ENCODE data around the gene KCND3. TPM values are rescaled to one million over a fixed set of nuclear protein-coding genes. Genes with fewer than 3 reads are reported as not detected.

The KCND3 gene
- total RNA-seq, 4 donors from 2014 or later: 1.4 to 3.5 (median 3.0) TPM

DNA sequence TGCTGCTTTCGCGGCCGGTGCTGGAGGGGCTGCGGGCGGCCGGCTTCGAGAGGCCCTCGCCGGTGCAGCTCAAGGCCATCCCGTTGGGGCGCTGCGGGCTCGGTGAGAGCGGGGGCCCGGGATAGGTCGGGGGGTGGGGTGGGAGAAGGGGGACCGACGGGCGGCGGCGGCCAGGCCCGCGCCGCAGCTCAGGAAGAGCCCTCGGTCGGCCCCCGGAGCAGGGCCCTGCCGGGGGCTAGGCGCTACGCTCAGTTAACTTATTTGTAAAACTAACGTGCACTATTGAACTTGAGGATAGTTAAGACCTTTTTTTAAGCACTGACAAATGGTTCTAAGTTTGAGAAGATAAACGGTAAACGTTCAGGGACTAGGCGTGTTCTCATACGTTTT lies 233.3 kb downstream of the KCND3 start:
- WGBS, 2 donors (ENCODE audit: low coverage in 1 of 2): 0% methylated on average over 3 to 24 of the region's 35 CpGs
- Histone ChIP-seq H3K9me3 (no peaks in the 10 kb centered on the region), H3K4me1 (peaks cover 0 to 33% (median 22%) of the 10 kb centered on the region in 4 donors), H3K4me3 (peak overlapping the region; percentile 47 to 87 (median 68)), H3K27me3 (no peaks in the 10 kb centered on the region), H3K36me3 (peaks cover 0 to 8% (median 4%) of the 10 kb centered on the region in 4 donors), H3K27ac (peak overlapping the region; percentile 87 to 96 (median 89))
- intact Hi-C loops (cut with DNase I; ENCODE audit: low total_unique reads): loop anchor here (10.0 kb wide), 1 partner anchor 251 kb away; the partner anchor contains the start of genes ADORA3 and TMIGD3
- DNase-seq: no peak
- TF ChIP-seq POLR2AphosphoS5 (IDR thresholded peaks at IDR 0.05): no peak
- no peak for TF ChIP-seq POLR2A (IDR thresholded peaks at IDR 0.05)
- no peak for TF ChIP-seq EP300 (IDR thresholded peaks at IDR 0.05; ENCODE audit: low read depth)
- TF ChIP-seq, protein P1, sequence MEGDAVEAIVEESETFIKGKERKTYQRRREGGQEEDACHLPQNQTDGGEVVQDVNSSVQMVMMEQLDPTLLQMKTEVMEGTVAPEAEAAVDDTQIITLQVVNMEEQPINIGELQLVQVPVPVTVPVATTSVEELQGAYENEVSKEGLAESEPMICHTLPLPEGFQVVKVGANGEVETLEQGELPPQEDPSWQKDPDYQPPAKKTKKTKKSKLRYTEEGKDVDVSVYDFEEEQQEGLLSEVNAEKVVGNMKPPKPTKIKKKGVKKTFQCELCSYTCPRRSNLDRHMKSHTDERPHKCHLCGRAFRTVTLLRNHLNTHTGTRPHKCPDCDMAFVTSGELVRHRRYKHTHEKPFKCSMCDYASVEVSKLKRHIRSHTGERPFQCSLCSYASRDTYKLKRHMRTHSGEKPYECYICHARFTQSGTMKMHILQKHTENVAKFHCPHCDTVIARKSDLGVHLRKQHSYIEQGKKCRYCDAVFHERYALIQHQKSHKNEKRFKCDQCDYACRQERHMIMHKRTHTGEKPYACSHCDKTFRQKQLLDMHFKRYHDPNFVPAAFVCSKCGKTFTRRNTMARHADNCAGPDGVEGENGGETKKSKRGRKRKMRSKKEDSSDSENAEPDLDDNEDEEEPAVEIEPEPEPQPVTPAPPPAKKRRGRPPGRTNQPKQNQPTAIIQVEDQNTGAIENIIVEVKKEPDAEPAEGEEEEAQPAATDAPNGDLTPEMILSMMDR (IDR thresholded peaks at IDR 0.05): no peak
- in situ Hi-C loops (cut with MboI; ENCODE audit: low pct_ligation_motif_present in 1 of 4, low pct_unique_long_range_greater_than_20kb in 1 of 4, low sequenced_read_pairs in 3 of 4): loop anchor here in 3 of 4 donors (10.0 to 25.0 kb wide), 4 partner anchors 241 to 544 kb away; partner anchors contain the start of genes ADORA3 (in 1 of the 3), DENND2D (in 1 of the 3) and TMIGD3 (in 1 of the 3)

DNA sequence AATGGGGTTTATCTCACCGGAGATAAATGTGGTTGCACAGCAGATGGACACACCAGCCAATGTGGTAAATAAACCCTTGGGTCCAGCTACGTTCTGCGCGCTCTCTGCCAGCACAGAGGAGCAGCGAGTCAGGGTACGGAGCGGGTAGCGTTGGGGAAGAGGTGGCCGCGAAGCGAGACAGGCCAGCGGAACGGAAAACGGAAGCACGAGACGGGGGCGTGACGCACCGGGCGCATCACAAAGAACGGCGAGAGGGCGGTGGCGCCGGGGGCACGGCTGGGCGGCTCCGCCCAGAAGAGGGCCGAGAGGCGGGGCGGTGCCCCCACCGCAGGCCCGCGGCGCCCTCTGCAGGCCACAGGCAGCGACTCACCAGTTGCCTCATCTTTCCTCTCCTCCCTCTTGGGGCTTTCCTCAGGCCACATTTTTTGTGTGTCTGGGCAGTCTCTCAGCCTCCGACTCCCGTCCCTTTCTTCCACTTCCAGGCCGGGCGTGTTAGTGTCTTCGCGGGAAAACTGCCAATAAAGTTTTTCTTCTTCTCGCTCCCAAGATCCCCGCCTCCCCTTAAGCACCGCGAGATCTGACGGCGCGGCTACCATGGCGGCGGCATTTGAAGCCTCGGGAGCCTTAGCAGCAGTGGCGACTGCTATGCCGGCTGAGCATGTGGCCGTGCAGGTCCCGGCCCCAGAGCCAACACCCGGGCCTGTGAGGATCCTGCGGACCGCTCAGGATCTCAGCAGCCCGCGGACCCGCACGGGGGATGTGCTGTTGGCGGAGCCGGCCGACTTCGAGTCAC lies 233.9 kb downstream of the KCND3 start, which contains the start of gene DDX20:
Gene DDX20 (plus strand): TSS at position 571 of the 793 bp plus-strand sequence. CDS start 24 bp downstream, at position 595.
- H3K36me3 ChIP-seq: peaks cover 0 to 3% (median 1%) of the 10 kb centered on the region in 4 donors
- in situ Hi-C loops (cut with MboI; ENCODE audit: low pct_ligation_motif_present in 1 of 4, low pct_unique_long_range_greater_than_20kb in 1 of 4, low sequenced_read_pairs in 3 of 4): loop anchor here in 3 of 4 donors (10.0 to 25.0 kb wide), 4 partner anchors 241 to 543 kb away; partner anchors contain the start of genes ADORA3 (in 1 of the 3), DENND2D (in 1 of the 3) and TMIGD3 (in 1 of the 3)
- intact Hi-C loops (cut with DNase I; ENCODE audit: low total_unique reads): loop anchor here (10.0 kb wide), 1 partner anchor 251 kb away; the partner anchor contains the start of genes ADORA3 and TMIGD3
- no peaks in the 10 kb centered on the region for H3K9me3 ChIP-seq
- TF ChIP-seq, protein P1 (IDR thresholded peaks at IDR 0.05): peak; percentile 79 to 97 (median 86)
- TF ChIP-seq POLR2AphosphoS5 (IDR thresholded peaks at IDR 0.05) (peak; percentile 74 to 85 (median 84)), POLR2A (IDR thresholded peaks at IDR 0.05) (peak; percentile 61), EP300 (IDR thresholded peaks at IDR 0.05; ENCODE audit: low read depth) (no peak)
- H3K27me3 ChIP-seq: no peaks in the 10 kb centered on the region
- WGBS, 2 donors (ENCODE audit: low coverage in 1 of 2): 1% methylated on average over 14 to 57 of the region's 67 CpGs
- peak within 1 kb of the TSS; percentile 58 to 87 (median 74) for H3K4me3 ChIP-seq
- peak; percentile 95 for DNase-seq
- peak within 1 kb of the TSS; percentile 87 to 96 (median 89) for H3K27ac ChIP-seq
- H3K4me1 ChIP-seq: peaks cover 0 to 33% (median 22%) of the 10 kb centered on the region in 4 donors

DNA sequence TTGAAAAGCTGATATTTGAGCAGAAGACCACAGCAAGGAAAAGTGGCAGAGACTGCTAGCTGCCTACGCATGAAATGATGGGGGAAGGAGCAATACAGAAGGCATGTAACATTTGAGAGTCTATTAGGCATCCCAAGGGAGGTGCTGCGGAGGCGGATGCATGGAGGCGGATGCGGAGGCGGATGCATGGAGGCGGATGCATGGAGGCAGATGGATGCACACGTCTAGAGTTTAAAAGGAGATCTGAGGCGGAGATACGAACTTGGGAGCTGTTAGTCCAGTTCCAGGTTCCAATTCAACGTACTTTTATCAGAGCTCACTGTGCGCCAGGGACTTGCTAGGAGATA lies 234.5 kb downstream of the KCND3 start:
- Histone ChIP-seq H3K9me3 (no peaks in the 10 kb centered on the region), H3K27ac (peak overlapping the region; percentile 87 to 96 (median 89)), H3K27me3 (no peaks in the 10 kb centered on the region), H3K4me3 (peak overlapping the region; percentile 58 to 87 (median 74)), H3K4me1 (peaks cover 0 to 33% (median 22%) of the 10 kb centered on the region in 4 donors), H3K36me3 (no peaks in the 10 kb centered on the region)
- DNase-seq: peak; percentile 49
- intact Hi-C loops (cut with DNase I; ENCODE audit: low total_unique reads): loop anchor here (10.0 kb wide), 1 partner anchor 250 kb away; the partner anchor contains the start of genes ADORA3 and TMIGD3
- 0 to 2% methylated on average over 1 to 12 of the region's 12 CpGs for WGBS, 2 donors (ENCODE audit: low coverage in 1 of 2)
- no peak for TF ChIP-seq POLR2AphosphoS5 (IDR thresholded peaks at IDR 0.05)
- no peak for TF ChIP-seq EP300 (IDR thresholded peaks at IDR 0.05; ENCODE audit: low read depth)
- TF ChIP-seq, protein P1 (IDR thresholded peaks at IDR 0.05): no peak
- no peak for TF ChIP-seq POLR2A (IDR thresholded peaks at IDR 0.05)
- in situ Hi-C loops (cut with MboI; ENCODE audit: low pct_ligation_motif_present in 1 of 4, low pct_unique_long_range_greater_than_20kb in 1 of 4, low sequenced_read_pairs in 3 of 4): loop anchor here in 3 of 4 donors (10.0 to 25.0 kb wide), 4 partner anchors 240 to 543 kb away; partner anchors contain the start of genes ADORA3 (in 1 of the 3), DENND2D (in 1 of the 3) and TMIGD3 (in 1 of the 3)
